Endothelial cell of umbilical vein (primary cell): ENCODE data around the gene DLG3. TPM values are rescaled to one million over a fixed set of nuclear protein-coding genes. Genes with fewer than 3 reads are reported as not detected.
A peak's percentile ranks its signal among the peaks of the same experiment; 100 is the strongest.

Experiments
- BruUV-seq: library from RNA; stranded (reverse); fragments of 400-500 nt; replicated peaks from 2 replicates; lab custom pipeline; 2021; lab: Mats Ljungman, UMichigan
- CTCF ChIA-PET: fragments of 300-600, 350-600 bp; sonication (Branson Sonifier 250); formaldehyde crosslinking; loops from one replicate; lab custom pipeline; 2021; ENCODE audit warnings: antibody characterized with exemption, inconsistent platforms; lab: Charles Lee
- POLR2A ChIA-PET: fragments of 300-600, 350-600 bp; sonication (Branson Sonifier 250); formaldehyde crosslinking; loops from one replicate; lab custom pipeline; 2021; ENCODE audit warnings: antibody characterized with exemption, inconsistent platforms; lab: Charles Lee
- DNase-seq: peaks from one replicate; pipeline ENCODE4 v3.0.0-alpha.2; 2011; ENCODE audit warnings: low read depth, low spot score
- FAIRE-seq: peaks from 2 replicates; lab custom pipeline; 2011; peaks lifted over from hg19 to GRCh38; lab: Jason Lieb, UNC
- H2AFZ ChIP-seq: 2 replicates; pipeline ENCODE4 v1.6.0; 2012; ENCODE audit warnings: low read depth, low read length, control low read depth, inconsistent platforms
- H3K27ac ChIP-seq: 2 replicates; pipeline ENCODE4 v1.5.1; 2011; ENCODE audit warnings: low read depth, mild to moderate bottlenecking, control low read depth, low read length, moderate library complexity; ENCODE audit not compliant: insufficient read depth
- H3K27me3 ChIP-seq, 2 experiments: 2 replicates each; pipeline versions ENCODE4 v1.6.0 to v1.6.1; 2011; ENCODE audit warnings: low read length in 2 of 2, mixed read lengths in 1 of 2; ENCODE audit not compliant: control insufficient read depth in 2 of 2, insufficient read depth in 2 of 2
- H3K36me3 ChIP-seq, 2 experiments: 2 replicates in 1 of 2; 3 replicates in 1 of 2; pipeline ENCODE4 v1.5.1; 2011; ENCODE audit warnings: low read length in 2 of 2, mild to moderate bottlenecking in 1 of 2, moderate library complexity in 1 of 2; ENCODE audit not compliant: control insufficient read depth in 2 of 2, insufficient read depth in 2 of 2; ENCODE audit errors: extremely low read depth in 1 of 2
- H3K4me1 ChIP-seq: 3 replicates; pipeline ENCODE4 v1.5.1; 2011; ENCODE audit warnings: mild to moderate bottlenecking, low read length; ENCODE audit not compliant: control insufficient read depth, insufficient read depth; ENCODE audit errors: extremely low read depth
- H3K4me2 ChIP-seq: 2 replicates; pipeline ENCODE4 v1.6.1; 2011; ENCODE audit warnings: low read length, control low read depth, mixed read lengths; ENCODE audit not compliant: insufficient read depth
- H3K4me3 ChIP-seq, 3 experiments: fragments of 200-600 bp in 1 of 3; sonication (generic), shearing (Covaris generic) in 1 of 3; replicated peaks in 1 of 3; 2 replicates each; pipeline ENCODE4 v1.5.1; 2011 to 2016; ENCODE audit warnings: control low read depth in 3 of 3, low read length in 3 of 3, mild to moderate bottlenecking in 2 of 3, inconsistent platforms in 1 of 3, low read depth in 1 of 3, moderate library complexity in 1 of 3; ENCODE audit not compliant: insufficient read depth in 1 of 3
- H3K79me2 ChIP-seq: 2 replicates; pipeline ENCODE4 v1.6.0; 2012; ENCODE audit warnings: low read length, inconsistent platforms; ENCODE audit not compliant: control insufficient read depth, insufficient read depth
- H3K9ac ChIP-seq: replicated peaks from 2 replicates; pipeline ENCODE3; 2011; ENCODE audit warnings: low read length, control low read depth; ENCODE audit not compliant: insufficient read depth; ENCODE audit errors: extremely low read depth
- H3K9me1 ChIP-seq: replicated peaks from 3 replicates; pipeline ENCODE4 v1.6.0; 2011; ENCODE audit warnings: mild to moderate bottlenecking, low read length; ENCODE audit not compliant: control insufficient read depth, insufficient read depth; ENCODE audit errors: extremely low read depth
- H3K9me3 ChIP-seq: replicated peaks from 2 replicates; pipeline ENCODE4 v1.5.1; 2012; ENCODE audit warnings: low read length, inconsistent platforms; ENCODE audit not compliant: control insufficient read depth, insufficient read depth
- H4K20me1 ChIP-seq: replicated peaks from 2 replicates; pipeline ENCODE3; 2011; ENCODE audit warnings: mild to moderate bottlenecking, low read length; ENCODE audit not compliant: control insufficient read depth, insufficient read depth; ENCODE audit errors: extremely low read depth
- EZH2 ChIP-seq: IDR thresholded peaks from 2 replicates; pipeline ENCODE4 v1.6.1; 2012; ENCODE audit warnings: borderline replicate concordance, low read depth, mild to moderate bottlenecking, moderate library complexity, low read length, inconsistent platforms; ENCODE audit not compliant: severe bottlenecking
- FOS ChIP-seq: IDR thresholded peaks from 2 replicates; pipeline ENCODE4 v1.6.1; 2011; ENCODE audit warnings: mild to moderate bottlenecking, low read length, moderate library complexity, borderline replicate concordance; ENCODE audit not compliant: insufficient read depth
- GATA2 ChIP-seq: IDR thresholded peaks from 2 replicates; pipeline ENCODE4 v1.7.0; 2011; ENCODE audit warnings: low read depth, mild to moderate bottlenecking, moderate library complexity, mixed read lengths, low read length; ENCODE audit not compliant: insufficient read length, insufficient read depth
- JUN ChIP-seq: IDR thresholded peaks from 2 replicates; pipeline ENCODE4 v1.6.1; 2011; ENCODE audit warnings: borderline replicate concordance, low read depth; ENCODE audit not compliant: insufficient read length, insufficient read depth
- MYC ChIP-seq: IDR thresholded peaks from one replicate; pipeline ENCODE4 v1.6.1; 2011; ENCODE audit warnings: mild to moderate bottlenecking, low read depth, low read length
- POLR2A ChIP-seq: IDR thresholded peaks from 2 replicates; pipeline ENCODE4 v1.6.1; 2012; ENCODE audit warnings: low read depth, mild to moderate bottlenecking, control low read depth, low read length
- POLR2AphosphoS5 ChIP-seq: IDR thresholded peaks from 2 replicates; pipeline ENCODE4 v1.6.1; 2012; ENCODE audit warnings: low read depth, mild to moderate bottlenecking, control low read depth, low read length, moderate library complexity; ENCODE audit not compliant: insufficient read depth
- dilution Hi-C: fragments of 300-500 bp; cut with MboI; formaldehyde crosslinking; loops from one replicate; pipeline ENCODE4 v1.15.0; 2019; ENCODE audit warnings: low sequenced_read_pairs; ENCODE audit not compliant: extremely low pct_ligation_motif_present
- intact Hi-C: fragments of 100-400 bp; cut with micrococcal nuclease; formaldehyde crosslinking; loops from one replicate; pipeline ENCODE4 v1.10.0; 2022
- polyA plus RNA-seq, 4 experiments: library from polyadenylated mRNA; depleted of rRNA in 3 of 4; stranded (reverse) in 3 of 4; unstranded in 1 of 4; fragments of >200 nt; gene quantifications; 2 replicates each; pipeline versions ENCODE4 v1.2.1 to v1.2.3, GENCODE V29; 2011 to 2012; ENCODE audit warnings: missing spikeins in 1 of 4
- total RNA-seq: library from RNA; stranded (reverse); gene quantifications from 2 replicates; pipeline ENCODE4 v1.2.3, GENCODE V29; 2021
- TF ChIP-seq, protein P1 (sequence below), 2 donors: IDR thresholded peaks; 1 replicate in 1 of 2; 2 replicates in 1 of 2; pipeline ENCODE4 v1.5.1; 2011; ENCODE audit warnings: low read length in 2 of 2, mild to moderate bottlenecking in 2 of 2, moderate library complexity in 2 of 2, control low read depth in 1 of 2, inconsistent platforms in 1 of 2, low read depth in 1 of 2; ENCODE audit not compliant: insufficient read depth in 1 of 2; ENCODE audit errors: extremely low read depth in 1 of 2
- TF ChIP-seq, protein P2 (sequence below): IDR thresholded peaks from 2 replicates; pipeline ENCODE4 v1.6.1; 2011; ENCODE audit not compliant: insufficient read depth, insufficient read length

The DLG3 gene
- total and polyA plus RNA-seq, 2 donors (not counting 3 experiments of a cell fraction or from before 2014, with no cell fraction given) = 1.2 to 3.2 TPM

DNA sequence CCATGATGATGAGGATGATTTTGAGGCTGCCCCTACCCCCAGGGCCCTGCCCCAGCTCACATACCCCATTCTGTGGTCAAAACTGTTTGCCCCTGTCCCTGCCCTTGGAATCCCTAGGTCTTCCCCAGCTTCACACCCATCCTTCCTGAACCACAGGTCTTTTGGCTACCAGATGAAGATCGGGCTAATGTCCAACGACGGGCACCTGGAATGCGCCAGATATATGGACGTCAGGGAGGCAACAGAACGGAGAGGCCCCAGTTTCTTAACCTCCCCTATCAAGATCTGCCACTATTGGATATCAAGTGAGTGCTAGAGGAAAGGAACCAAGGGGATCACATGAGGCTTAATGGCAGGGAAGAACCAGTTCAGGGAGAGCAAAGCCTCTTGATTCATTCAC lies 14.9 kb upstream of the DLG3 start:
- no peak overlapping the region for H3K4me3 ChIP-seq
- no TSS peak for BruUV-seq
- dilution Hi-C loops (no loop called here), intact Hi-C loops (no loop called here)
- H4K20me1 ChIP-seq = no peaks in the 10 kb centered on the region
- no peaks in the 10 kb centered on the region for H3K27me3 ChIP-seq
- H3K4me2 ChIP-seq = no peak overlapping the region
- FAIRE-seq (no peak), DNase-seq (no peak)
- H3K9me3 ChIP-seq = no peaks in the 10 kb centered on the region
- H2AFZ ChIP-seq = no peak overlapping the region
- no peaks in the 10 kb centered on the region for H3K79me2 ChIP-seq
- no peak overlapping the region for H3K27ac ChIP-seq
- no peaks in the 10 kb centered on the region for H3K36me3 ChIP-seq
- no peak overlapping the region for H3K9ac ChIP-seq
- CTCF ChIA-PET = no interaction called here
- POLR2A ChIA-PET = no interaction called here
- H3K4me1 ChIP-seq = peaks cover 5% of the 10 kb centered on the region
- H3K9me1 ChIP-seq = no peaks in the 10 kb centered on the region
- TF ChIP-seq JUN = no peak
- no peak for TF ChIP-seq EZH2

DNA sequence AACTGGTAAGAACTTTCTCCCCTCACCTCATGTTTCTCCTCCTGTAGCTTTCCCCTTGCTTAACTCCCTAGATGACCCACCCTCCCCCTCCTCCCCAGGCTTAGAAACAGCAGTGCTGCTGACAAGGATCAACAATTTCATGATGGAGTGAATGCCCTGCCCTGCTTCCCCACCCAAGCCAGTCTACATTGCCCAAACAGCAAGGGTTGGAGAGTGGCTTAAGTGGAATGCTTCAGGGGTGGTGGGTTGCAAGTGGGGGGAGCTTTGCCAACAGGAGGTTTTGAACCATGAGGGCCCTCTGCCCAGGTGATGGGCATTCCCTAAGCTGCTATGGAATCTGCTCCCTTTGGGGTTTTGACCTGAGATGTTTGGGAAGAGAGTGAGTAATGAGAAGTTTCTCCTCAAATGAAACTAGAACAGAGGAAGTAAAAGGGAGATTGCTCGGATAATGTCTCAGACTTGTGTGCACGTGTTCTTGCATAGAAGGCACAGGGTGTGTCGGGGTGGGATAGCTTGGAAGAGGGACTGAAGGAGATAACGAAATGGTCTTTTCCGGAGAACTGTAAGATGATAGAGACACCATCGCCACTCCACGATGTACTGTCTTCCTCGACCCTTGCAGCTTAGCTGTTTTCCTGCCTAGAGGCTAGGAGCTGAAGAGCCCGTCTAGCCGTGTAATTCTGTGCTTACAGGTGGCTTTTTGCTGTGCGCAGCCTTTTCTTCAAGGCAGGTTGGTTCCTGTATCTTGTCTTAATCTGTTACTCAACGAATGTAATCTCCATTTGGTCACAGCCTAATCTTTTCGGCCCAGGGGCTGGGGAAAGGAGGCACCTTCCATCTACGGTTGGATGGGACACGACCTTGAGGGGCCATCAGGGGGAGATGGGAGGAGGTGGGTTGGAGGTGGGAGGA lies 11.4 kb upstream of the DLG3 start:
- H3K27ac ChIP-seq = no peak overlapping the region
- peaks cover 9% of the 10 kb centered on the region for H3K4me1 ChIP-seq
- H3K9ac ChIP-seq = no peak overlapping the region
- H3K9me1 ChIP-seq = no peaks in the 10 kb centered on the region
- H3K27me3 ChIP-seq = no peaks in the 10 kb centered on the region
- no TSS peak for BruUV-seq
- no peaks in the 10 kb centered on the region for H4K20me1 ChIP-seq
- peak overlapping the region; percentile 41 for H3K4me2 ChIP-seq
- peak overlapping the region in 1 of 3 experiments; percentile 86 for H3K4me3 ChIP-seq
- no peaks in the 10 kb centered on the region for H3K9me3 ChIP-seq
- H2AFZ ChIP-seq = peak overlapping the region; percentile 75
- H3K36me3 ChIP-seq = no peaks in the 10 kb centered on the region
- intact Hi-C loops (no loop called here), dilution Hi-C loops (no loop called here)
- TF ChIP-seq POLR2A (no peak), MYC (no peak), JUN (no peak), POLR2AphosphoS5 (no peak), GATA2 (no peak), EZH2 (no peak), FOS (no peak)
- TF ChIP-seq, protein P1, sequence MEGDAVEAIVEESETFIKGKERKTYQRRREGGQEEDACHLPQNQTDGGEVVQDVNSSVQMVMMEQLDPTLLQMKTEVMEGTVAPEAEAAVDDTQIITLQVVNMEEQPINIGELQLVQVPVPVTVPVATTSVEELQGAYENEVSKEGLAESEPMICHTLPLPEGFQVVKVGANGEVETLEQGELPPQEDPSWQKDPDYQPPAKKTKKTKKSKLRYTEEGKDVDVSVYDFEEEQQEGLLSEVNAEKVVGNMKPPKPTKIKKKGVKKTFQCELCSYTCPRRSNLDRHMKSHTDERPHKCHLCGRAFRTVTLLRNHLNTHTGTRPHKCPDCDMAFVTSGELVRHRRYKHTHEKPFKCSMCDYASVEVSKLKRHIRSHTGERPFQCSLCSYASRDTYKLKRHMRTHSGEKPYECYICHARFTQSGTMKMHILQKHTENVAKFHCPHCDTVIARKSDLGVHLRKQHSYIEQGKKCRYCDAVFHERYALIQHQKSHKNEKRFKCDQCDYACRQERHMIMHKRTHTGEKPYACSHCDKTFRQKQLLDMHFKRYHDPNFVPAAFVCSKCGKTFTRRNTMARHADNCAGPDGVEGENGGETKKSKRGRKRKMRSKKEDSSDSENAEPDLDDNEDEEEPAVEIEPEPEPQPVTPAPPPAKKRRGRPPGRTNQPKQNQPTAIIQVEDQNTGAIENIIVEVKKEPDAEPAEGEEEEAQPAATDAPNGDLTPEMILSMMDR (IDR thresholded peaks at IDR 0.05; ENCODE audit: extremely low read depth in 1 of 2, insufficient read depth in 1 of 2, low read depth in 1 of 2, low read length in 2 of 2) = no peak
- TF ChIP-seq, protein P2, sequence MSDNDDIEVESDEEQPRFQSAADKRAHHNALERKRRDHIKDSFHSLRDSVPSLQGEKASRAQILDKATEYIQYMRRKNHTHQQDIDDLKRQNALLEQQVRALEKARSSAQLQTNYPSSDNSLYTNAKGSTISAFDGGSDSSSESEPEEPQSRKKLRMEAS = no peak
- ChIA-PET POLR2A (no interaction called here), CTCF (interaction anchor here (0.6 to 2.3 kb wide), 12 partner anchors 8 to 300 kb away, joined by 3 to 15 read pairs (median 4); partner anchors contain the start of genes GDPD2 and IGBP1)
- FAIRE-seq = no peak
- no peaks in the 10 kb centered on the region for H3K79me2 ChIP-seq
- DNase-seq = no peak
